GM20431 (cell line): Measurements from ENCODE around the gene PCDHA1.
"Not testable (repeated sequence)": the region's sequence is repeated elsewhere in the genome, so short reads cannot be mapped to it uniquely, and the experiment has no call there.

Experiments
- in situ Hi-C: fragments of 300-500 bp; cut with MseI, MboI; formaldehyde crosslinking; loops from one replicate; pipeline ENCODE4 v1.15.0; 2020; ENCODE audit warnings: low sequenced_read_pairs; ENCODE audit not compliant: unreplicated experiment

The PCDHA1 gene

DNA sequence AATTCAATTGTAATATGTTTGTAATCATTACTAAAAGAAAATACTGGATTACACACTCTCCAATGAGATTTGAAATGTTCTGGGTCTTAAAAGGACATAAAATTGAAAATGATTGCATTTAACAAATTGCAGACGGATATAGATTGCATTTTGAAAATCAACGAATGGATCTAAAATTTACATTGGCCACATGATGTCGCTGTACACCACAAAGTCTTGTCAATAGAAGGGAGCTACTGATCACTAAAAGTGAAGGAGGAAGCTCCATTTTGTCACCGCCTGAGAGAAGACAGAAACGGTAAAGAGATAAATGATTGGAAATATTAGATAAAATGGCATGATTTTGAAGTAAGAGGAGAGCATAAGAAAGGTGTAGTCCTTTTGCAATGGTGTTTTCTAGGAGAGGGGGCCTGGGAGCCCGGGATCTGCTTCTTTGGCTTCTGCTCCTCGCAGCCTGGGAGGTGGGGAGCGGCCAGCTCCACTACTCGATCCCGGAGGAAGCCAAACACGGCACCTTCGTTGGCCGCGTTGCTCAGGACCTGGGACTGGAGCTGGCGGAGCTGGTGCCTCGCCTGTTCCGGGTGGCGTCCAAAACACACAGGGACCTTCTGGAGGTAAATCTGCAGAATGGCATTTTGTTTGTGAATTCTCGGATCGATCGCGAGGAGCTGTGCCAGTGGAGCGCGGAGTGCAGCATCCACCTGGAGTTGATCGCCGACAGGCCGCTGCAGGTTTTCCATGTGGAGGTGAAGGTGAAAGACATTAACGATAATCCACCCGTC lies at the start of gene PCDHA1:
Gene PCDHA1 (plus strand): TSS at position 236 of the 782 bp plus-strand sequence.
- in situ Hi-C loops = no loop called here

DNA sequence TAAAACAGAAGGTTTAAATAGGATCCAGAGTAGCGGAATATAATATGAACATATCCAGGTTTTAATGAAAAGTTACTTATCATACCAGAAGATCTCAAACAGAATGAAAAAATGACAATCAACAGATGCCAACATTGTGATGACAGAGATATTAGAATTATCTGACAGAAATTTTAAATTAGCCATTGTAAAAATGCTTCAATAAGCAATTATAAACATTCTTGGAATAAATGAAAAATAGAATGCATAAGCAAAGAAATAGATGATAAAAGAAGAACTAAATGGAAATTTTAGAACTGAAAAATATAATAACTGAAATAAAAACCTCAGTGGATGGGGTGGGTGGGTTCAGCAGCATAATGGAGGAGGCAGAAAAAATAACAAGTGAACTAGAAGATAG lies 48.5 kb upstream of the PCDHA1 start:
- in situ Hi-C loops = no loop called here

DNA sequence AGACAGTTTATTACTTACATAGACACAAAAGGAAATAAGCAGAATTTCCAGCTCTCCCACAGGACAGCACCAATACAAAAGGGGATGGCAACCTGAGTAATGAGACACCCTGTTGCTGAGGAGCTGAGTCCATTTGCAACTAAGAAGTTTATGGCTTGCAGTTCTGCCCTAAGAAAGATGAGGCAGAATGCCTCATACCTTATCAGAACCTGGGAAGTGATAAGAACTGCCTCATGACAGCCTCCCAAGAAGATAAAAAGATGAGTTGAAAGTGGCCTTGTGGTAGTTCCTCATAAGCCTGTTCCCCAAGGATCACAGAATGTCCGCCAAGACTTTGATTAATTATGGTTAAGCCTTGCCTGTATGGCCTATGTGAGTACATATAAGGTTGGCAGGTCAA lies 44.0 kb upstream of the PCDHA1 start:
- in situ Hi-C loops = no loop called here

DNA sequence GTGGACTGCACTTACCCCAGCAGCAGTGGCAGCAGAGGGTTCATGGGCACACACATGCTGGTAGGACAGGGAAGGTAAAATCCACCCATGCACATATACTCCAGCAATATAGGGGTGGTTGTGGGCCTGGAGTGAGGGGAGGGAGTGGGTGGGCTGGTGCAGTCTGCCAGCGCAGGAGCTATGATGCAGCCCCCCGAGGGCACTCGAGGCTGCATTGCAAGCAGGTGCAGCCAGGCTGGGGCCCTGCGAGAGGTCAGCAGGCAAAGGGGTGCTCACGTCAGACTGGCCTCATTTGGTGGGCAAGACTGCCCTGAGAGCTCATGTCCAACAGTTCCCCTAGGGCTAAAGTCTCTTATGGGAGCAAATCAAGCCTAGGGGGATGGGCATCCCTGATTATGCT lies 32.4 kb upstream of the PCDHA1 start:
- in situ Hi-C loops = no loop called here

DNA sequence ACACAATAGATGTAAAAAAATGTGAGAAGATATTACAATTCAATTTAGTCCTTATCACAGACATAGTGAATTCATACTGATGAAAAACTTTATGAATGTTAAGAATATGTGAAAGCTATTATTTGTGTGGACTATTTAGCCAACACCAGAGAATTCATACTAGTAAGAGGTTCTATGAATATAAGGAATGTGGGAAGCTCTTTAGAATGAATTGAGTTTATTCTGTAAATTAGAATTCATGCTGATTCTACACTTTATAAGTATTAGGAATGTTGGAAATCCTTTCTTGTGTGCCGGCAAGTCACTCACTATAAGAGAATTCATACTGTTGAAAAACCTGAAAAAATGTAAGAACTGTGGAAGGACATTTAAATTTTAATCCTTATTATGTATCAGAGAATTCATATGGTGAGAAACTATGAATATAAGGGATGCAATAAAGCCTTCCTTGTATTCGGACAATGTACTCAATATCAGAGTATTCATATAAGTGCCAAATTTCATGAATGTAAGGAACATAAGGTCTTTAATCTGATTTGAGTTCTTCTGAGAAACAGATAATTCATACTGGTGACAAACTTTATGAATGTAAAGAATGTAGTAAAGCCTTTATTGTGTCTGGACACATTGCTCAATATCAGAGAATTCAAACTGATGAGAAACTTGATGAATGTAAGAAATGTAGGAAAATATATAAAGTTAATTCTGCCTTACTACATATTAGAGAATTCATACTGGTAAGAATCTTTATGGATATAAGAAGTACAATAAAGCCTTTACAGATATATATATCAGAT lies 21.6 kb upstream of the PCDHA1 start:
- in situ Hi-C loops = no loop called here

DNA sequence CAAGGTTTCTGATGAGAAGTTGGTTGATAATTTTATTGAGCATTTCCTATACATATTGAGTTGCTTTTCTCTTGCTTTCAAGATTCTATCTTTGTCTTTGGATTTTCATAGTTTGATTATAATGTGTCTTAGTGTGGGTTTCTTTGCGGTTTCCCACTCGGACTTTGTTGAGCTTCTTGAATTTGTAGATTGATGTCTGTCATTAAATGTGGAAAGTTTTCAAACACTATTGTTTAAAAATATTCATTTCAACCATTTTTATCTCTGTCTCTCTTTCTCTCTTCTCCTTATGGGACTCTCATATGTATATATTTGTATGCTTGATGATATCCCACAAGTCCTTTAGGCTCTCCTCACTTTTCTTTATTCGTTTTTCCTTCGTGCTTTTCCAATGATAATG lies 18.5 kb upstream of the PCDHA1 start:
- in situ Hi-C loops = no loop called here

DNA sequence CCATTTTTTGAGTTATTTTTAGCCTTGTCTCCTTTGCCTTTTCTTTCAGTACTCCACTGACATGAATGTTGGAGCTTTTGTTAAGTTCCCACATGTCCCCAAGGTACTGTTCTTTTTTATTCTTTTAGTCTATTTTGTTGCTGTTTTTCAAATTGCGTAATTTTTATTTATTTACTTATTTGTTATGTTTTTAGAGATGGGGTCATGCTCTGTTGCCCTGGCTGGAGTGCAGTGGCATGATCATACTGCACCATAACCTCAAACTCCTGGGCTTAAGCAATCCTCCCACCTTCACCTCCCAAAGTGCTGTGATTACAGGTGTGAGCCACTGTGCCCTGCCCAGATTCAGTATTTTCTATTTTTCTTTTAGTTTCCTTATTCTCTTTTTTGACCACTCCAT lies 5.4 kb upstream of the PCDHA1 start:
- in situ Hi-C loops = no loop called here

DNA sequence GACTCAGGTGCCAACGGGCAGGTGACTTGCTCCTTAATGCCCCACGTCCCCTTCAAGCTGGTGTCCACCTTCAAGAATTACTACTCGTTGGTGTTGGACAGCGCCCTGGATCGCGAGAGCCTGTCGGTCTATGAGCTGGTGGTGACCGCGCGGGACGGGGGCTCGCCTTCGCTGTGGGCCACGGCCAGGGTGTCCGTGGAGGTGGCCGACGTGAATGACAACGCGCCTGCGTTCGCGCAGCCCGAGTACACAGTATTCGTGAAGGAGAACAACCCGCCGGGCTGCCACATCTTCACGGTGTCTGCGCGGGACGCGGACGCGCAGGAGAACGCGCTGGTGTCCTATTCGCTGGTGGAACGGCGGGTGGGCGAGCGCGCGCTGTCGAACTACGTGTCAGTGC lies 1.5 kb downstream of the PCDHA1 start:
- in situ Hi-C loops = not testable (repeated sequence)

DNA sequence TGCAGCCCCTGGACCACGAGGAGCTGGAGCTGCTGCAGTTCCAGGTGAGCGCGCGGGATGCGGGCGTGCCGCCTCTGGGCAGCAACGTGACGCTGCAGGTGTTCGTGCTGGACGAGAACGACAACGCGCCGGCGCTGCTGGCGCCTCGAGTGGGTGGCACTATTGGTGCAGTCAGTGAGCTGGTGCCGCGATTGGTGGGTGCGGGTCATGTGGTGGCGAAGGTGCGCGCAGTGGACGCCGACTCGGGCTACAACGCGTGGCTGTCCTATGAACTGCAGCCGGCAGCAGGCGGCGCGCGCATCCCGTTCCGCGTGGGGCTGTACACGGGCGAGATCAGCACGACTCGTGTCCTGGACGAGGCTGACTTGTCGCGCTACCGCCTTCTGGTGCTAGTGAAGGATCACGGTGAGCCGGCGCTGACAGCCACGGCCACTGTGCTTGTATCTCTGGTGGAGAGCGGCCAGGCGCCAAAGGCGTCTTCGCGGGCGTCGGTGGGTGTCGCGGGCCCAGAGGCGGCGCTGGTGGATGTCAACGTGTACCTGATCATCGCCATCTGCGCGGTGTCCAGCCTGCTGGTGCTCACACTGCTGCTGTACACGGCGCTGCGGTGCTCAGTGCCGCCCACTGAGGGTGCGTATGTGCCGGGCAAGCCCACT lies 2.0 kb downstream of the PCDHA1 start:
- in situ Hi-C loops = not testable (repeated sequence)

DNA sequence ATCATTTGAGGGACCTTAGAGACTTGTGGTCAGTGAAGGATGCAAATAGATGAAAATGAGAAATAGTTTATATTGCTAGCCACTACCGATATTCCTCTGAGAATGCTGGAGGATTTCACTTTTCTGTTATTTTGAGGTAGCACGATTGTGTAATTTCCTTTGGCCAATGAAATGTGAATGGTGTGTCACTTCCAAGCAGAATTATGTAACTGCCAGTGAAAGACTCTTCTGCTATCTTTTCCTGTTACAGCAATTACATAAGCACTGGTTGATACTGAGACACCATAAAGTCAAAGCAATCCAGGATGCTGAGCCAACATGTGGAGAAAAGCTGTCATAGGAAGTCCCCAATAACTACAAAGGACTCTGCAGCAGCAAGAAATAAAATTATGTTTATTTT lies 5.1 kb downstream of the PCDHA1 start:
- in situ Hi-C loops = no loop called here

DNA sequence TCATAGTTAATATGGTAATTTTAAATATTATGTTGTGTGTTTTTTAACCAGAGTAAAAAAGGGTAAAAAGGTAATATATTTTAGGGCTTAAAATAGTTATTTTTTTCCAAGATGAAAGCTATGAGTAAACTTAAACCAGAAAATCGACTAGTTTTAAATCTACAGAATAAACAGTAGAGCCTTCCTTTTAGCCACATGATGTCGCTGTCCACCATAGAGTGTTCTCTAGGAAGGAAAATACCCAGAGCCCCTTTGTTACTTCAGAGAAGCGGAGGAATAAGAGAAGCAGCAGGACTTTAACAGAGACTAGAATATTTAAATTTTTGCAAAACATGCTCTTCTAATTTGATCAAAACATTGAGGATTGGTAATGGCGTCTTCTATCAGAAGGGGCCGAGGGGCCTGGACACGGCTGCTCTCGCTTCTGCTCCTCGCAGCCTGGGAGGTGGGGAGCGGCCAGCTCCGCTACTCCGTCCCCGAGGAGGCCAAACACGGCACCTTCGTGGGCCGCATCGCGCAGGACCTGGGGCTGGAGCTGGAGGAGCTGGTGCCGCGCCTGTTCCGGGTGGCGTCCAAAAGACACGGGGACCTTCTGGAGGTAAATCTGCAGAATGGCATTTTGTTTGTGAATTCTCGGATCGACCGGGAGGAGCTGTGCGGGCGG lies 8.8 kb downstream of the PCDHA1 start, which contains the start of gene PCDHA2:
Gene PCDHA2 (plus strand): TSS at position 258 of the 664 bp plus-strand sequence.
- in situ Hi-C loops = no loop called here

DNA sequence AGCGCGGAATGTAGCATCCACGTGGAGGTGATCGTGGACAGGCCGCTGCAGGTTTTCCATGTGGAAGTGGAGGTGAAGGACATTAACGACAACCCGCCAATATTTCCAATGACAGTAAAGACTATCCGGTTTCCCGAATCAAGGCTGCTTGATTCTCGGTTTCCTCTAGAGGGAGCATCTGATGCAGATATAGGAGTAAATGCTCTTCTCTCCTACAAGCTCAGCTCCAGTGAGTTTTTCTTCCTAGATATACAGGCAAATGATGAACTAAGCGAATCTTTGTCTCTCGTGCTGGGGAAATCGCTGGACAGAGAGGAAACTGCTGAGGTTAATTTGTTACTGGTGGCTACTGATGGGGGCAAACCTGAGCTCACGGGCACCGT lies 9.3 kb downstream of the PCDHA1 start:
- in situ Hi-C loops = no loop called here

DNA sequence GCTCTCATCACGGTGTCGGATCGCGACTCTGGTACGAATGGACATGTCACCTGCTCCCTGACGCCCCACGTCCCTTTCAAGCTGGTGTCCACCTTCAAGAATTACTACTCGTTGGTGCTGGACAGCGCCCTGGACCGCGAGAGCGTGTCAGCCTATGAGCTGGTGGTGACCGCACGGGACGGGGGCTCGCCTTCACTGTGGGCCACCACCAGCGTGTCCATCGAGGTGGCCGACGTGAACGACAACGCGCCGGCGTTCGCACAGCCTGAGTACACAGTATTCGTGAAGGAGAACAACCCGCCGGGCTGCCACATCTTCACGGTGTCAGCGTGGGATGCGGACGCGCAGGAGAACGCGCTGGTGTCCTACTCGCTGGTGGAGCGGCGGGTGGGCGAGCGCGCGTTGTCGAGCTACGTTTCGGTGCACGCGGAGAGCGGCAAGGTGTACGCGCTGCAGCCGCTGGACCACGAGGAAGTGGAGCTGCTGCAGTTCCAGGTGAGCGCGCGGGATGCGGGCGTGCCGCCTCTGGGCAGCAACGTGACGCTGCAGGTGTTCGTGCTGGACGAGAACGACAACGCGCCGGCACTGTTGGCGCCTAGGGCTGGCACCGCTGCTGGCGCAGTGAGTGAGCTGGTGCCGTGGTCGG lies 10.3 kb downstream of the PCDHA1 start:
- in situ Hi-C loops = not testable (repeated sequence)

DNA sequence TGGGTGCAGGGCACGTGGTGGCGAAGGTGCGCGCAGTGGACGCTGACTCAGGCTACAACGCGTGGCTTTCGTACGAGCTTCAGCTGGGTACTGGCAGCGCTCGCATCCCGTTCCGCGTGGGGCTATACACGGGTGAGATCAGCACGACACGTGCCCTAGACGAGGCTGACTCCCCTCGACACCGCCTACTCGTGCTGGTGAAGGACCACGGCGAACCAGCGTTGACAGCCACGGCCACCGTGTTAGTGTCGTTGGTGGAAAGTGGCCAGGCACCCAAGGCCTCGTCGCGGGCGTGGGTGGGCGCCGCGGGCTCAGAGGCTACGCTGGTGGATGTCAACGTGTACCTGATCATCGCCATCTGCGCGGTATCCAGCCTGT lies 10.8 kb downstream of the PCDHA1 start:
- in situ Hi-C loops = no loop called here

DNA sequence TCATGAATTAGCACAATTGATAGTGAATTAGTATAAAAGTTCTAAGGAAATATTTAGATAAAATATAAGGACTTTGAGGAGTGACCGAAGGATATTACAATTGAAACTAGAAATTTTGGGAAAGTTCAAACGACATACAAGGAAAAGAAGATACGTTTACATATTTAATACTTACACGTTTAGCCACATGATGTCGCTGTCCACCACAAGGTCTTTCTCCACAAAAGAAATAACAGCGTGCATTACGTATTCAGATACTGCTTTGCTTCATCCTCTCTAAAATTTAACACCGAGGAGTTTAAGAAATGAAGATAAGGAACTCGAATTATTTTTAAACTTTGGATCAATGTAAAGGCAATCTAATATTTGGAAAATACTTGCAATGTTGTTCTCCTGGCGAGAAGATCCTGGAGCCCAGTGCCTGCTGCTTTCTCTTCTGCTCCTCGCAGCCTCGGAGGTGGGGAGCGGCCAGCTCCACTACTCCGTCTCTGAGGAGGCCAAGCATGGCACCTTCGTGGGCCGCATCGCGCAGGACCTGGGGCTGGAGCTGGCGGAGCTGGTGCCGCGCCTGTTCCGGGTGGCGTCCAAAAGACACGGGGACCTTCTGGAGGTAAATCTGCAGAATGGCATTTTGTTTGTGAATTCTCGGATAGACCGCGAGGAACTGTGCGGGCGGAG lies 15.0 kb downstream of the PCDHA1 start, which contains the start of gene PCDHA3:
Gene PCDHA3 (plus strand): TSS at position 242 of the 678 bp plus-strand sequence.
- in situ Hi-C loops = no loop called here

DNA sequence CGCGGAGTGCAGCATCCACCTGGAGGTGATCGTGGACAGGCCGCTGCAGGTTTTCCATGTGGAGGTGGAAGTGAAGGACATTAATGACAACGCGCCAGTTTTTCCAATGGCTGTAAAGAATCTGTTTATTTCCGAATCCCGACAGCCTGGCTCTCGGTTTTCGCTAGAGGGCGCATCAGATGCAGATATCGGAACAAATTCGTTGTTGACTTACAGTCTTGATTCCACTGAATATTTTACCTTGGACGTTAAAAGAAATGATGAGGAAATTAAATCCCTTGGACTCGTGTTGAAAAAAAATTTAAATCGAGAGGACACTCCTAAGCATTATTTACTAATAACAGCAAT lies 15.5 kb downstream of the PCDHA1 start:
- in situ Hi-C loops = no loop called here

DNA sequence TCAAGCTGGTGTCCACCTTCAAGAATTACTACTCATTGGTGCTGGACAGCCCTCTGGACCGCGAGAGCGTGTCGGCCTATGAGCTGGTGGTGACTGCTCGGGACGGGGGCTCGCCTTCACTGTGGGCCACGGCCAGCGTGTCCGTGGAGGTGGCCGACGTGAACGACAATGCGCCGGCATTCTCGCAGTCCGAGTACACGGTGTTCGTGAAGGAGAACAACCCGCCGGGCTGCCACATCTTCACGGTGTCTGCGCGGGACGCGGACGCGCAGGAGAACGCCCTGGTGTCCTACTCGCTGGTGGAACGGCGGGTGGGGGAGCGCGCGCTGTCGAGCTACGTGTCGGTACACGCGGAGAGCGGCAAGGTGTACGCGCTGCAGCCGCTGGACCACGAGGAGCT lies 16.4 kb downstream of the PCDHA1 start:
- in situ Hi-C loops = not testable (repeated sequence)

DNA sequence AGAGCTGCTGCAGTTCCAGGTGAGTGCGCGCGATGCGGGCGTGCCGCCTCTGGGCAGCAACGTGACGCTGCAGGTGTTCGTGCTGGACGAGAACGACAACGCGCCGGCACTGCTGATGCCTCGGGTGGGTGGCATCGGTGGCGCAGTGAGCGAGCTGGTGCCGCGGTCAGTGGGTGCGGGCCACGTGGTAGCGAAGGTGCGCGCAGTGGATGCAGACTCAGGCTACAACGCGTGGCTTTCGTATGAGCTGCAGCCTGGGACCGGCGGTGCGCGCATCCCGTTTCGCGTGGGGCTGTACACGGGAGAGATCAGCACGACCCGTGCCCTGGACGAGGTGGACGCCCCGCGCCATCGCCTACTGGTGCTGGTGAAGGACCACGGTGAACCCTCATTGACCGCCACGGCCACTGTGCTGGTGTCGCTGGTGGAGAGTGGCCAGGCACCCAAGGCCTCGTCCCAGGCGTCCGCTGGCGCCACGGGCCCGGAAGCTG lies 16.9 kb downstream of the PCDHA1 start:
- in situ Hi-C loops = no loop called here
